HCT116 (cell line): ENCODE measurements around the gene SPON2. TPM values are rescaled to one million over a fixed set of nuclear protein-coding genes. Genes with fewer than 3 reads are reported as not detected.

Experiments used
- ATAC-seq: fragments of 200-7000 bp; cut with Tn5 transposase; 2 replicates; pipeline ENCODE4 v1.9.1; 2020; ENCODE audit warnings: mild to moderate bottlenecking, moderate library complexity
- BruUV-seq: library from RNA; stranded (reverse); fragments of 400-500 nt; replicated peaks from 2 replicates; lab custom pipeline; 2021; lab: Mats Ljungman, UMichigan
- CTCF ChIA-PET: fragments of 300-600 bp; sonication (Branson Sonifier 250); formaldehyde crosslinking; loops from one replicate; lab custom pipeline; 2021; ENCODE audit warnings: antibody characterized with exemption; lab: Charles Lee
- POLR2A ChIA-PET: fragments of 300-600, 350-600 bp; sonication (Branson Sonifier 250); formaldehyde crosslinking; loops from one replicate; lab custom pipeline; 2021; ENCODE audit warnings: antibody characterized with exemption; lab: Charles Lee
- RAD21 ChIA-PET, 2 experiments: fragments of 300-600 bp; sonication (Branson Sonifier 250); formaldehyde crosslinking; loops; one replicate each; lab custom pipeline; 2023; ENCODE audit warnings: low total read pairs in 2 of 2; ENCODE audit not compliant: uncharacterized antibody in 2 of 2, unreplicated experiment in 2 of 2, low non-redundant PET in 1 of 2; lab: Charles Lee
- DNase-seq: peaks from one replicate; pipeline ENCODE4 v3.0.0-alpha.2; 2010; ENCODE audit warnings: low read depth, low spot score
- H2AFZ ChIP-seq: fragments of 200-600 bp; shearing (Covaris generic), sonication (generic); 2 replicates; pipeline ENCODE4 v1.6.1; 2017; ENCODE audit warnings: low read depth, mixed run types, mixed read lengths, antibody characterized with exemption, low read length; ENCODE audit not compliant: poor library complexity, severe bottlenecking
- H3K27ac ChIP-seq: 2 replicates; pipeline ENCODE4 v1.5.1; 2012; ENCODE audit warnings: low read depth, low read length
- H3K27me3 ChIP-seq: fragments of 200-600 bp; sonication (generic); 2 replicates; pipeline ENCODE4 v1.6.1; 2016; ENCODE audit warnings: mixed run types, low read length, mixed read lengths; ENCODE audit not compliant: insufficient read depth
- H3K36me3 ChIP-seq, 2 experiments: fragments of 200-500 bp in 1 of 2; fragments of 200-600 bp in 1 of 2; sonication (Bioruptor generic) in 1 of 2; sonication (generic) in 1 of 2; 2 replicates each; pipeline versions ENCODE4 v1.5.1 to v1.6.1; 2014 to 2016; ENCODE audit warnings: low read length in 2 of 2, inconsistent platforms in 1 of 2, mixed read lengths in 1 of 2, mixed run types in 1 of 2; ENCODE audit not compliant: insufficient read depth in 2 of 2, control insufficient read depth in 1 of 2
- H3K4me1 ChIP-seq, 2 experiments: fragments of 200-600 bp in 1 of 2; sonication (generic) in 1 of 2; 2 replicates each; pipeline versions ENCODE4 v1.5.1 to v1.6.1; 2012 to 2017; ENCODE audit warnings: low read length in 2 of 2, inconsistent platforms in 1 of 2, mild to moderate bottlenecking in 1 of 2, mixed read lengths in 1 of 2, mixed run types in 1 of 2, moderate library complexity in 1 of 2; ENCODE audit not compliant: insufficient read depth in 2 of 2, control insufficient read depth in 1 of 2
- H3K4me2 ChIP-seq: fragments of 200-600 bp; sonication (generic); 2 replicates; pipeline ENCODE4 v1.6.1; 2017; ENCODE audit warnings: mixed run types, low read length, mixed read lengths
- H3K4me3 ChIP-seq, 2 experiments: fragments of 200-600 bp in 1 of 2; sonication (generic) in 1 of 2; replicated peaks in 1 of 2; 2 replicates each; pipeline ENCODE4 v1.5.1; 2011 to 2016; ENCODE audit warnings: low read length in 2 of 2, control low read depth in 1 of 2, low read depth in 1 of 2, mild to moderate bottlenecking in 1 of 2, mixed read lengths in 1 of 2, mixed run types in 1 of 2
- H3K79me2 ChIP-seq: fragments of 200-600 bp; sonication (generic); 2 replicates; pipeline ENCODE4 v1.6.1; 2017; ENCODE audit warnings: mild to moderate bottlenecking, mixed run types, low read length, moderate library complexity, mixed read lengths; ENCODE audit not compliant: insufficient read depth
- H3K9ac ChIP-seq: fragments of 200-600 bp; sonication (generic); 2 replicates; pipeline ENCODE4 v1.6.1; 2016; ENCODE audit warnings: low read length, mixed read lengths
- H3K9me2 ChIP-seq: fragments of 200-600 bp; sonication (generic), shearing (Covaris generic); 2 replicates; pipeline ENCODE4 v1.6.1; 2017; ENCODE audit warnings: mixed run types, mild to moderate bottlenecking, moderate library complexity; ENCODE audit not compliant: insufficient read depth
- H3K9me3 ChIP-seq, 2 experiments: fragments of 200-500 bp in 1 of 2; fragments of 200-600 bp in 1 of 2; sonication (Bioruptor generic) in 1 of 2; sonication (generic) in 1 of 2; 2 replicates each; pipeline ENCODE4 v1.6.1; 2014 to 2017; ENCODE audit warnings: low read length in 2 of 2, mixed read lengths in 2 of 2, inconsistent platforms in 1 of 2, low read depth in 1 of 2, mild to moderate bottlenecking in 1 of 2, mixed run types in 1 of 2, moderate library complexity in 1 of 2; ENCODE audit not compliant: control insufficient read depth in 1 of 2, insufficient read depth in 1 of 2
- H4K20me1 ChIP-seq: fragments of 200-600 bp; sonication (generic), shearing (Covaris generic); 2 replicates; pipeline ENCODE4 v1.6.1; 2017; ENCODE audit warnings: mixed run types, mild to moderate bottlenecking, moderate library complexity; ENCODE audit not compliant: insufficient read depth
- FOSL1 ChIP-seq: IDR thresholded peaks from 2 replicates; pipeline ENCODE4 v1.6.1; 2012; ENCODE audit warnings: low read depth
- SIN3A ChIP-seq: IDR thresholded peaks from 2 replicates; pipeline ENCODE4 v1.6.1; 2012; ENCODE audit warnings: low read depth
- TCF7L2 ChIP-seq: IDR thresholded peaks from 2 replicates; pipeline ENCODE4 v1.7.0; 2011; ENCODE audit warnings: borderline replicate concordance, inconsistent platforms; ENCODE audit not compliant: insufficient read depth, insufficient read length; ENCODE audit errors: extremely low read depth
- YY1 ChIP-seq: IDR thresholded peaks from 2 replicates; pipeline ENCODE4 v1.6.1; 2011; ENCODE audit warnings: low read length, low read depth, moderate library complexity, mild to moderate bottlenecking; ENCODE audit not compliant: insufficient replicate concordance; ENCODE audit errors: extremely low read depth
- intact Hi-C: fragments of 100-400 bp; cut with micrococcal nuclease; formaldehyde crosslinking; loops from 2 replicates; pipeline ENCODE4 v1.10.0; 2022
- total RNA-seq: library from RNA; stranded (reverse); gene quantifications from one replicate; pipeline ENCODE4 v1.2.1, GENCODE V29; 2021; ENCODE audit not compliant: unreplicated experiment
- TF ChIP-seq, protein P1 (sequence below): IDR thresholded peaks from 2 replicates; pipeline ENCODE4 v1.6.1; 2012

The SPON2 gene
- total RNA-seq, 1 experiment from 2014 or later, result 1.5 TPM

DNA sequence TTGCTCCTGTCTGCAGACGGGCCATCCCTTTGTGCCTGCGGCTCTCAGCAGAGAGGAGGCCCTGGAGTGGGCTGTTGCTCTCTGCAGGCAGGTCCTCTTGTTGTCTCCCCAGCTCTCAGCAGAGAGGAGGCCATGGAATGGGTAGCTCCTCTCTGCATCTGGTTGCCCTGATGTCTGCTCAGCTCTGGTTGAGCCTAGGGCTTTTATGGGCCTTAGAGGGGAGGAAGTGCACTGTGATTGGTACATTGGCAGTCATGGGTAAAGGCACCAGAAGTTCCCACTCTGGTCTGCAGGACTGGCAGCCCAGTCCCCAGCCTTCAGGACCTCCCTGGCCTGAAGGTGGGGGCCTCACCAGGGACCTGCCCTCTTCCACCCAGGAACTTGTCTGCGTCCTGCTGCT, 21.5 kb downstream of the SPON2 start:
- CTCF ChIA-PET, result no interaction called here

GRCh38 chr4:1139860-1140259, 32.5 kb downstream of the SPON2 start:
- ATAC-seq (no peak), DNase-seq (no peak)
- H2AFZ ChIP-seq, result no peak overlapping the region
- no peaks in the 10 kb centered on the region for H3K4me1 ChIP-seq
- no peak overlapping the region for H3K4me3 ChIP-seq
- no peak overlapping the region for H3K27ac ChIP-seq
- H3K79me2 ChIP-seq, result no peaks in the 10 kb centered on the region
- H3K9me2 ChIP-seq, result no peaks in the 10 kb centered on the region
- ChIA-PET RAD21 (no interaction called here), CTCF (no interaction called here), POLR2A (no interaction called here)
- no TSS peak for BruUV-seq
- no peaks in the 10 kb centered on the region for H3K9me3 ChIP-seq
- no peak overlapping the region for H3K9ac ChIP-seq
- H3K4me2 ChIP-seq, result no peak overlapping the region
- no peaks in the 10 kb centered on the region for H4K20me1 ChIP-seq
- H3K36me3 ChIP-seq, result no peaks in the 10 kb centered on the region
- TF ChIP-seq YY1, result no peak
- no peak for TF ChIP-seq TCF7L2
- no peak for TF ChIP-seq SIN3A
- H3K27me3 ChIP-seq, result peaks cover 72% of the 10 kb centered on the region
- intact Hi-C loops, result no loop called here

More for the DNA sequence above, 21.5 kb downstream of the SPON2 start:
- intact Hi-C loops, result no loop called here
- no peak for DNase-seq
- Histone ChIP-seq H3K36me3 (no peaks in the 10 kb centered on the region), H3K27me3 (peaks cover 35% of the 10 kb centered on the region), H3K4me3 (no peak overlapping the region), H3K4me2 (no peak overlapping the region), H4K20me1 (no peaks in the 10 kb centered on the region), H3K9ac (no peak overlapping the region), H3K9me3 (no peaks in the 10 kb centered on the region), H3K4me1 (no peaks in the 10 kb centered on the region), H2AFZ (no peak overlapping the region), H3K27ac (no peak overlapping the region), H3K79me2 (no peaks in the 10 kb centered on the region), H3K9me2 (no peaks in the 10 kb centered on the region)
- TF ChIP-seq, protein P1, sequence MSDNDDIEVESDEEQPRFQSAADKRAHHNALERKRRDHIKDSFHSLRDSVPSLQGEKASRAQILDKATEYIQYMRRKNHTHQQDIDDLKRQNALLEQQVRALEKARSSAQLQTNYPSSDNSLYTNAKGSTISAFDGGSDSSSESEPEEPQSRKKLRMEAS, result no peak
- no peak for TF ChIP-seq FOSL1
- no TSS peak for BruUV-seq
- no peak for ATAC-seq
- POLR2A ChIA-PET, result no interaction called here
- RAD21 ChIA-PET, result no interaction called here
